Stomach (tissue), 19 donors: ENCODE measurements around the gene PKNOX2. TPM values are rescaled to one million over a fixed set of nuclear protein-coding genes. Genes with fewer than 3 reads are reported as not detected.

Experiments
- DNase-seq, 2 donors: peaks; one replicate each; pipeline versions ENCODE4 v3.0.0 to v3.0.0-alpha.2; 2013 to 2019
- H3K27ac ChIP-seq, 5 donors: fragments of 200-600 bp in 4 of 5; sonication (generic) in 4 of 5; one replicate each; pipeline ENCODE4 v1.5.1; 2013 to 2019; ENCODE audit warnings: mild to moderate bottlenecking in 1 of 5, moderate library complexity in 1 of 5
- H3K27me3 ChIP-seq, 3 donors: fragments of 200-600 bp; sonication (generic); one replicate each; pipeline ENCODE4 v1.5.1; 2017 to 2019; ENCODE audit warnings: mixed run types in 1 of 3
- H3K36me3 ChIP-seq, 4 donors: fragments of 200-600 bp; sonication (generic); 1 replicate in 3 of 4; 2 replicates in 1 of 4; pipeline ENCODE4 v1.5.1; 2016 to 2019
- H3K4me1 ChIP-seq, 4 donors: fragments of 200-600 bp; sonication (generic); one replicate each; pipeline ENCODE4 v1.5.1; 2016 to 2019
- H3K4me3 ChIP-seq, 4 donors: fragments of 200-600 bp; sonication (generic) in 3 of 4; one replicate each; pipeline ENCODE4 v1.5.1; 2016 to 2019; ENCODE audit warnings: mild to moderate bottlenecking in 1 of 4
- H3K9me3 ChIP-seq, 4 donors: fragments of 200-600 bp; sonication (generic); one replicate each; pipeline ENCODE4 v1.5.1; 2016 to 2019
- CTCF ChIP-seq, 7 experiments: fragments of 450-650 bp in 4 of 7; fragments of 200-600 bp in 3 of 7; sonication (generic) in 3 of 7; IDR thresholded peaks; one replicate each; pipeline ENCODE4 v1.5.1; 2016 to 2019; ENCODE audit warnings: antibody characterized with exemption in 7 of 7, control low read depth in 2 of 7, mild to moderate bottlenecking in 1 of 7
- EP300 ChIP-seq: sonication (generic); formaldehyde crosslinking; IDR thresholded peaks from one replicate; pipeline ENCODE4 v1.6.1; 2017; ENCODE audit warnings: antibody characterized with exemption
- POLR2A ChIP-seq, 4 donors: fragments of 450-650 bp; IDR thresholded peaks; one replicate each; pipeline ENCODE4 v1.6.1; 2016; ENCODE audit warnings: antibody characterized with exemption in 4 of 4, control low read depth in 2 of 4, mild to moderate bottlenecking in 1 of 4, moderate library complexity in 1 of 4
- POLR2AphosphoS5 ChIP-seq, 3 donors: sonication (generic); formaldehyde crosslinking; IDR thresholded peaks; one replicate each; pipeline ENCODE4 v1.6.1; 2016; ENCODE audit warnings: antibody characterized with exemption in 3 of 3
- WGBS, 5 donors: extraction: QIAGEN DNeasy Blood & Tissue Kit in 3 of 5; methylation state at CpG; one replicate each; pipeline versions ENCODE4 v1.1.5 to v1.1.7; 2013 to 2018; 5-methylcytosine and 5-hydroxymethylcytosine counted together
- intact Hi-C: fragments of 100-400 bp; cut with DNase I; formaldehyde crosslinking; loops from one replicate; pipeline ENCODE4 v1.15.1; 2023; ENCODE audit warnings: low total_unique reads
- long read RNA-seq, 10 donors: transcript quantifications; one replicate each; lab custom pipeline, GENCODE V29; 2026
- polyA plus RNA-seq, 3 donors: library from polyadenylated mRNA; stranded (reverse); fragments of 200-250 nt; gene quantifications; one replicate each; pipeline ENCODE4 v1.2.3, GENCODE V29; 2013
- total RNA-seq, 5 donors: library from RNA; depleted of rRNA; stranded (reverse); fragments of >200 nt; gene quantifications; one replicate each; pipeline versions ENCODE4 v1.1.0 to v1.2.3, GENCODE V29; 2014 to 2016
- donor health status: healthy with polysubstance abuse.
- donor health status: Bipolar disorder and iron deficiency.
- donor health status: healthy.

The PKNOX2 gene
- total RNA-seq (1 to 10 TPM in 4 of 5 donors, not detected in 1; 1.3 to 4.9 (median 2.8) TPM), polyA plus RNA-seq (1 to 10 TPM in 2 of 3 donors, under 1 TPM in 1; 0.83 to 4.3 (median 2.1) TPM)
- long read RNA-seq, donor 1, result 0 reads
- long read RNA-seq, donor 2, result 0 reads
- long read RNA-seq, donor 3, result 0 reads
- long read RNA-seq, donor 4, result 0 reads
- long read RNA-seq, donor 5, result 0 reads
- long read RNA-seq, donor 6, partial matches to known transcripts, result 6 of 21 reads
- long read RNA-seq, donor 6, other reads (novel, unspliced or antisense), result 15 of 21 reads
- long read RNA-seq, donor 7, result 0 reads
- long read RNA-seq, donor 8, result 0 reads
- long read RNA-seq, donor 9, result 0 reads
- long read RNA-seq, donor 10, result 0 reads

DNA sequence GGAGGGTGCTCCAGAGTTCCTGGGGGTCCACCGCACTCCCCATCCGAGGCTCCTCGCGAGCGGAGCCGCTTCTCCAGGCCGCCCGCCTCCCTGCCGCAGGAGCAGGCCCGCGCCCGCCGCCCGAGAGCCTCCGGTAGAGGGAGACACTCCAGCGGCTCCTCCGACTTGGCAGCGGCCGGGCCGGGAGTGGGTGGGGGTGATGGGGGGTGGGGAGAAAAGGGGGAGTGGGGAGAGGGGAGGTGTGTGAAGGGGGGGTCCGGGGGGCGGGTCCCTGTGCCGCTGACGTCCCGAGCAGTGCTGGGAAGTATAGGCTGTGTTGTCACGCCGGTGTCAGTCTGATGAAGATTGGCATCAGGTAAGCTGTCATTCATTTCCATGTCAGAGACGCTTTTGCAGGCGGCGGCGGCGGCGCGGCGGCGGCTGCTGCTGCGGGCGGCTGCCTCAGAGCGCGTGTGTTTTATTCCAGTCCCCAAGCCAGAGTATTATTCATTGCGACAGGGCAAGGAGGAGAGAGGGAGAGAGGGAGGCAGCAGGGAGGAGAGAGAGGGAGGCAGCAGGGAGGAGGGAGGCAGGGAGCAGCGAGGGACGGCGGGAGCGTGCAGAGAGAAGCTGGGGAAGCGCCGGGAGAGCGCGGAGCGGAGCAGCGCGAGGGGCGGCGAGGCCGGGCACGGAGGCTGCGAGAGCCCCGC lies at the start of gene PKNOX2:
Gene PKNOX2 (plus strand): TSS at position 330 of the 689 bp plus-strand sequence. CDS start 186,555 bp downstream, outside the sequence.
- 0 to 1% (median 0%) methylated on average over 28 to 58 of the region's 58 CpGs for WGBS, 5 donors
- peaks cover 38 to 62% (median 51%) of the 10 kb centered on the region in 4 donors for H3K4me1 ChIP-seq
- H3K27me3 ChIP-seq, result peaks cover 0 to 40% (median 31%) of the 10 kb centered on the region in 3 donors
- H3K36me3 ChIP-seq, result no peaks in the 10 kb centered on the region
- intact Hi-C loops, result loop anchor here (5.0 kb wide), 1 partner anchor 183 kb away; no protein-coding TSS in a partner anchor
- TF ChIP-seq EP300 (no peak), POLR2A (IDR thresholded peaks at IDR 0.05) (no peak), POLR2AphosphoS5 (IDR thresholded peaks at IDR 0.05) (peak; percentile 12 to 48 (median 12)), CTCF (IDR thresholded peaks at IDR 0.05) (peak in 5 of 7 experiments; percentile 16 to 73 (median 65))
- no peaks in the 10 kb centered on the region for H3K9me3 ChIP-seq
- DNase-seq, result peak; percentile 73 to 93
- H3K4me3 ChIP-seq, result peak within 1 kb of the TSS; percentile 57 to 81 (median 65)
- H3K27ac ChIP-seq, result peak within 1 kb of the TSS; percentile 74 to 92 (median 80)

DNA sequence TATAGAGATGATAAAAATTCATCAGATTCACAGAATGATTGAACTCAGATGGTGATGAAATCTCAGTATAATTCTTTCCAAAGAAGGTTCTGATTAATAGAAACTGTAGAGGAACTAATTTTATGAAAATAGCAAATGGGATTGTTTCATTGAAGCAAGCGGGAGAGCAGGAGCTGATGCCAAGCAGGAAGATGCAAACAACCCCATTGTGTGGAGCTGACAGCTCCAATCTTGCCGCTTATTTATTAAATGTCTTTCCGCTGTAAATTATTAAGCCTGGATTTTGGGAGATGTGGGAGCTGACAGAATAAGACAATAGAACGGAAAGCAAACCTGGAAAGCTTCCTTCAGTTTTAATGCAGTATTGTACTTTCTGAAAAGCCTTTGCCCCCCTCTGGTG lies 47.1 kb upstream of the PKNOX2 start:
- intact Hi-C loops, result no loop called here
- no peak for TF ChIP-seq EP300
- no peak for TF ChIP-seq CTCF (IDR thresholded peaks at IDR 0.05)
- TF ChIP-seq POLR2A (IDR thresholded peaks at IDR 0.05), result no peak
- 45 to 58% (median 55%) methylated on average over 4 of the region's 4 CpGs for WGBS, 5 donors

DNA sequence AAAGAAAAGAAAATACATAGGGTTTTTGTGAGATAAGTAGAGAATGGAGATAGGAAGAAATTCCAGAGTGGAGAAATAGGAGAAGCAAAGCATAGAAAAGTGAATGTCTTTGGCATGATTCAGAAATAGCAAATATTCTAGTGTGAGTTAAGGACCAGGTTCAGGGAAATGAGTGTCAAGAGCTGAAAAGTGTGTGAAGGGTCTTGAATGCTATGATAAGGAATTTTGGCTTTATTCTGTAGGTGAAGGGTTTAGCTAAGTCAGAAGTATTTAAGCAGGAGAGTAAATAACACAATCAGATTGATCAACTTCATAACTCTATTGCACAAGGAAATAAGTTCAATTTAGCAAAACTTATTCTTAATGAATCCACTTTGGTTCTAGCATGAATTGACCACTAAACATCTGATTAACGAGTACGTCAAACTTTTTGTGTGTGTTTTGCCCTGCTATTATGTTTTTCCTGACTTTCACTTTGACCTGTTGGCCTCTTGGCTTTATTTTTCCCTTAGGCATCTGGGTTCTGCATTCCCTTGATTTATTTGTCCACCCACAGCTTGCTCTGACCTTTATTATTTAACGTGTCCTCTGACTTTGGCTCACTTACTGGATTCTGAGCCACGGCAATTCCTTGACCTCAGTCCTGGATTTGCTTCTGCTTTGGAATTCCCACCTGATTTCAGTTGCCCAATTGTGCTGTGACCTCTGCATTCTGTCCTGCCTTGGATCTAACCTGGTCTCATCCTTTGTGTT lies 41.2 kb upstream of the PKNOX2 start:
- no peak for TF ChIP-seq POLR2A (IDR thresholded peaks at IDR 0.05)
- TF ChIP-seq EP300, result no peak
- TF ChIP-seq CTCF (IDR thresholded peaks at IDR 0.05), result no peak
- TF ChIP-seq POLR2AphosphoS5 (IDR thresholded peaks at IDR 0.05), result no peak
- Histone ChIP-seq H3K27me3 (peaks cover 0 to 12% (median 10%) of the 10 kb centered on the region in 3 donors), H3K4me1 (peaks cover 0 to 12% (median 9%) of the 10 kb centered on the region in 4 donors), H3K4me3 (peak overlapping the region in 1 of 4 donors; percentile 33), H3K27ac (peak overlapping the region; percentile 40 to 80 (median 52)), H3K36me3 (no peaks in the 10 kb centered on the region), H3K9me3 (no peaks in the 10 kb centered on the region)
- 30 to 63% (median 46%) methylated on average over 4 of the region's 4 CpGs for WGBS, 5 donors
- DNase-seq, result no peak
- intact Hi-C loops, result loop anchor here (10.0 kb wide), 1 partner anchor 169 kb away; the partner anchor contains the start of gene CCDC15

More for the DNA sequence above, 47.1 kb upstream of the PKNOX2 start:
- no peak for DNase-seq
- no peaks in the 10 kb centered on the region for H3K36me3 ChIP-seq
- H3K27me3 ChIP-seq, result no peaks in the 10 kb centered on the region
- no peaks in the 10 kb centered on the region for H3K9me3 ChIP-seq
- no peaks in the 10 kb centered on the region for H3K4me1 ChIP-seq
- no peak overlapping the region for H3K27ac ChIP-seq
- no peak overlapping the region for H3K4me3 ChIP-seq
